Retina (tissue), 1 donor: Measurements from ENCODE around the gene NUAK2.
A peak's percentile ranks its signal among the peaks of the same experiment; 100 is the strongest.
"Not testable (repeated sequence)": the region's sequence is repeated elsewhere in the genome, so short reads cannot be mapped to it uniquely, and the experiment has no call there.

Experiments used
- DNase-seq: peaks from one replicate; pipeline ENCODE4 v3.0.0-alpha.2; 2016

Gene NUAK2

GRCh38 chr1:205321162-205321958 lies at the start of gene NUAK2:
TSS of gene NUAK2 (minus strand) at chr1:205321745. CDS start at chr1:205321628, 117 bp downstream.
- peak; percentile 96 for DNase-seq

GRCh38 chr1:205370780-205371179 lies 49.2 kb upstream of the NUAK2 start:
- DNase-seq = no peak

DNA sequence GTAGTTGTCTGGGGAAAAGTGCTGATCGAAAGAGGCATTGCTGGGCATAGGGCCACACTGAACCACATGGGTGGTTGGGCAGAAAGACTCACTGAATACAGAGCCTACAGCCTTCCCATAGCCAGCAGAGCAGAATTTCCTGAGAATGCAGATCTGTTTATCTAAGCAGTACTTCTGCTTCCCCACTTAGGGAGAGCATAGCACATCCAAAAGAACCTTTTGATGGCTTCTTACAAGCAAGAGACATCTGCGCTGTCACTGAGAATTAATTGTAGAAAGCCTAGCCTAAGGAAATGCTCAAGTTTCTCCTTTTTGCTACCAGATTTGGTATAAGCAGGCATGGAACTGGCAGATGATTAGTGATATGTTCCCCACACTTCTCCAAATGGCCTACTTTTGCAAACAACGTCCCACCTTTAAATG lies 48.2 kb upstream of the NUAK2 start:
- no peak for DNase-seq

- no peak for DNase-seq
Measured at GRCh38 chr1:205368478-205368877, 46.9 kb upstream of the NUAK2 start.

DNA sequence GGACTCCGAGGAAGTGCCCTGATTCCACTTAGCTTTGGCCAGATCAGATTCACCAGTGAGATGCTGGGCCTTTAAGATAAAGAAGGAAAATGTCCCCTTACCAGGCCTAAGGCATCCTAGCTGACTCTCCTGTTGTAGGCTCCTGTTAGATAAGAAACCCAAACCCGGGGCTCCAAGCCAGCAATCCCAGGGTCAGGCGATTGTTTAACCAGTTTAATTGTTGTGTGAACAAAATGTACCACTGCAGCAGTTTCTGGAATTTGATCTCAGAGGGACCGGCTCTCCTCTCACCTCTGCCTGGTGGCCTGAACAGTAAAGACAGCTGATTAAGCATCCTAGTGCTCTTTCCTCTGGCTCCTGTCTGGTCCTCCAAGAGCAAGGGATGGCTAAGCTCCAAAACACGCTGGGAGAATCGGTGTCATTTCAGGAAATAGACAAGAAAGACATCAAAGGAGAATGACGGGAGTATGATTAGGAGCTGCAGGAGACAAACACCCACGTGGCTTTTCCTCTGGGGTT lies 44.5 kb upstream of the NUAK2 start:
- DNase-seq = no peak

DNA sequence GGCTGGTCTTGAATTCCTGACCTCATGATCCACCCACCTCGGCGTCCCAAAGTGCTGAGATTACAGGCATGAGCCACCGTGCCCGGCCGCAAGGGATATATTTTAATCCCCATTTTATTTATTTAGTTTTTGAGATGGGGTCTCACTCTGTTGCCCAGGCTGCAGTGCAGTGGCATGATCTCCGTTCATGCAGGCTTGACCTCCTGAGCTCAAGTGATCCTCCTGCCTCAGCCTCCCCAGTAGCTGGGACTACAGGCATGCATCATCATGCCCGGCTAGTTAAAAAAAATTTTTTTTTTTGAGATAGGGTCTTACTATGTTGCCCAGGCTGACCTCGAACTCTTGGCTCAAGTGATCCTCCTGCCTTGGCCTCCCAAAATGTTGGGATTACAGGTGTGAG lies 43.5 kb upstream of the NUAK2 start:
- not testable (repeated sequence) for DNase-seq

DNA sequence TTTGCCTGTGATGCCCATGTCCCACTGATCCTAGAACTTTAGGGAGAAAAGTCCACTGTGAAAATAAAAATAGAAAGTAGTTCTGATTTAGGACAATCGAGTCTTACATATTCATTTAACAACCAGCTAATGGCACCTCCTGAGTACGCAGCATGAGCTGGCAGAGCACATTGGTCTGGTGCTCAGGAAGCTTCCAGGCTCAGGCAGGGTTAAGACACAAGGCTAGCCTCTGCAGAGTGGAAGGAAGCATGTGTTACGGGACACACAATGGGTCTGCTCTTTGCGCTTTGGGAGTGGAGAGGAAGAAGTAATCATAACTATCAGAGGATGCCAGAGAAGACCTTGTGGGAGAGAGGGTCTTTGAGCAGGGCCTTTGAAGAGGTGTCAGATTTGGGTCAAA lies 39.3 kb upstream of the NUAK2 start:
- no peak for DNase-seq

DNA sequence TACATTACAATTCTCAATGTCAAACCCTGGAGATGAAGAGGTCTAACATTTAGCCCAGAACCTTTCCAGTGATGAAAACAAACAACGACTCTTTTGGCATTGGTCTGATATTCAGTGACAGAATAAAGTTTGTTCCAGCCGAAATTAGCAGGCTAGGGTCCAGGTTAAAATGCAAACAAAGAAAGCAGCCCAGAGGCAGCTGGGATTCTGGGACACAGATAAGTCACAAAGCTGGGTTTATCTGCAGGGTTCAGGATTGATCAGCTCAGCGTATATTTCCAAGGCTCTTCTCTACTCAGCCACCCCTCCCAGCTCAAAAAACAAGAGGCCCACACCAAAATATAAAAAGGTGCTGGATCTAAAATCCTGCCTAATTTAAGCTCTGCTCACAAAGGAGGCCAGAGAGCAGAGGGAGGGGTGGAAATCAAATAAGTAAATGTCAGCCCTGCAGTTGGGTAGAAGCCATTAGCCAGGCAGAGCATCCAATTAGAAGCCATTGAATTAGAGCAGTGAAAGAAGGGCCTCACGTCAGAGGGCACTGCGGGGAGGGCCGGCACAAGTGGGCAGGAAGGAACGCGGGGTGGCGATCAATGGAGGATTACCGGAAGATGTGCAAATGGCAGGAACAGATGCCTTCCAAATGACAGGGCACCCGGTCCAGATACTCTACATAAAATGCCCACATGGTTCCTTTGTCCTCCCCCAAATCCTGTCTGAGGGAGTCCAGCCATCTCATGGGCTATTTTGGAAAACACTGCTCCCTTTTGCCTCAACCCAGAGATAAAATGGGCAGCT lies 38.4 kb upstream of the NUAK2 start:
- DNase-seq = peak; percentile 87

GRCh38 chr1:205358579-205358978 lies 37.0 kb upstream of the NUAK2 start:
- no peak for DNase-seq

DNA sequence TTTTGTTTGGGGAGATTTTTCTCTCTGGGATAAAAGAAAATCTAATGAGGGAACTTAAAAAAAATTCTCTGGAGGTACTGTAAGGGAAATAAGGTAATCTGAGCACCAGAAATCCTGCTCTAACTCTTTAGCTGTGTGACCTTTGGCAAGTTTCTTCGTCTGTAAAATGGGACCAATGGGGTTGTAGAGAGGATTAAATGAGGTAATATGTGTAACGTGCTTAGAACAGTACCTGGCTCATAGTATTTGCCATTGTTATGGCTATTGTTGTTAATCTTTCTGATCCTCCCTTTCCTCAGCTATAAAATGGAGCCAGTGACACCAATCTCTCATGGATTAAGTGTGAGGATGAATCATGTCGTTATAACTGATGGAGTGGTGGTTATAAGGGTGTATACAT lies 36.0 kb upstream of the NUAK2 start:
- DNase-seq = no peak

DNA sequence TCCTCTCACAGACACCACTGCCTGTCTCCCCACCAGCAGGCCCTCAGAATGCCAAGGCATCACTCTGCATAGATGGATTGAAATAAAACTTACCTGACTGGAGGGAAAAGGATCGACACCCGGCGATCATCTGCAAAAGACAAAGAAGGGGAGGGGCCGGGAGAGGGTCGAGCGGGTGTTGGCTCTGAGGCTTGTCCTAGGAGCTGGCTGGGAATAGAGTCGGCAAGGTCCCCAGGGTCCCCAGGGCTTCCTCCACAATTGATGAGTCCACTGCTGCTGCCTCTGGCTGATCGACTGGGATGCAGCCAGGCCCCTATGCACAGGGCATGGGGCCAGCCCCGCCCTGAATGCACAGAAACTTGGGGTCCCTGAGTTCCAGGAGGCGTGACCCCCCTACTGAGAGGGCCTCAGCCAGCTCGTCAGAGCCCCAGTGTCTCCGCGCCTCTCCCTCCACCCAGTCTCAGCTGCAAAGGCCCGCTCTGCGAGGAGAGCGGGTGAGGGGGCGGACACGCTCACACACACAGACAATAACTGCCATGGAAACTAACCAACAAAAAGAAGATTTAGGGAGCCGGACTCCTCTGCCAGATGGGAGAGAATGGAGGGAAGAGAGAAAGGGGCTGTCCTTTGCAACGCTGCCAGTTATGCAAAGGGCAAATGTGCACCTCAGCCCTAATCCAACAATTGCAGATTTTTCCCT lies 35.0 kb upstream of the NUAK2 start, which contains the start of gene KLHDC8A:
TSS of gene KLHDC8A (minus strand) at position 483 of the 700 bp plus-strand sequence. CDS start 13,318 bp downstream, outside the sequence.
- peak; percentile 84 for DNase-seq

DNA sequence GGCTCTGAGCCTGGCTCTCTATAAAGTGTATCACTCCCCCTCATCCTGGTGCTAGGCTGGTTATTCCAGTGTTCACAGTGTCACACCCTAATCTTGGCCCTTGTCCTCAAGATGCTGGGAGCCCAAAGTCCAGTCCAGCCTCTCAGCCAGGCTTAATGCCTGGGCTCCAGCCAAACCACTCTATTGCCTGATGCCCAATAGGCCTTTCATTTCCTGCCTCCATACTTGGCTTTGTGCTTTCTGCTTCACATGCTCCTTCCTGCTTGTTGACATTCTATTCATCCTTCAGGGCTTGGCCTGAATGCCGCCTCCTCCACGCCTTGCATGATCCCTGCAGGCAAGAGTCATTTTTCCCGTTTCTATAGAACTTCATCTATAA lies 33.5 kb upstream of the NUAK2 start:
- DNase-seq = no peak

- DNase-seq = peak; percentile 71
Measured at GRCh38 chr1:205354259-205355074, 32.9 kb upstream of the NUAK2 start.

- no peak for DNase-seq
Measured at GRCh38 chr1:205353612-205354011, 32.1 kb upstream of the NUAK2 start.

GRCh38 chr1:205353191-205353590 lies 31.6 kb upstream of the NUAK2 start:
- DNase-seq = no peak

DNA sequence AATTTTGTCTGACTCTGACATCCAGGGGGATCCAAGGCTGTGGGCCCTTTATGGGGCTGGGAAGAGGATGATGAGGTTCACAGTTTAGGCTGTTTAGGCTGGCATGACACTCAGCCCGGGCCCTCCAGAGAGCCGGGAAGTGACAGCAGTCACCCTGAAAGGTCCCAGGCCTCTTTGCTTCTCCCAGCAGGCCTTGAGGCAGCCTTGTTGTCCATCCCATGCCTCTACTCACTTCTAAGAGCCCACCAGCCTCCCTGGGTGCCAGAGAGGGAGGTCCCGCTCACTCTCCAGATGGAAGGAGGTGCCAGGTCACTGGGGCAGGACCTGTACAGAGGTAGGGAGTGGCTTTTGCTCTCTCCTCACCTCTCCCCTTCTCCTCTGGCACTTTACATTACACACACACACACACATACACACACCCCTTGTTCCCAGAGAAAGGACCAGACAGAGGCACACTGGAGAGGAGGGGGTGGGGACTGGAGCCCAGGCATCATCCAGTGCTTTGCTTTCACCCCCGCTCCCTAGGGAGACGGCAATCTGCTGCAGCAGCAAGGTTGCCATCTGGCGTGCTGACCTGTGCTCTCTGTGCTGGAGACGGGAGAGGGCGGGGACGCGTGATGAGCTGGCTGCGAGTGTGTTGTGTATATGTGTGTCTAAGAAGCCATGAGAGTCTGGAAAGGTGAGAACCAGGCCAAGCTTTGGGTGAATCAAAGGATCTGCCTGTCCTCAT lies 30.6 kb upstream of the NUAK2 start:
- DNase-seq = peak; percentile 79

GRCh38 chr1:205350691-205351141 lies 29.2 kb upstream of the NUAK2 start:
- DNase-seq = peak; percentile 77

DNA sequence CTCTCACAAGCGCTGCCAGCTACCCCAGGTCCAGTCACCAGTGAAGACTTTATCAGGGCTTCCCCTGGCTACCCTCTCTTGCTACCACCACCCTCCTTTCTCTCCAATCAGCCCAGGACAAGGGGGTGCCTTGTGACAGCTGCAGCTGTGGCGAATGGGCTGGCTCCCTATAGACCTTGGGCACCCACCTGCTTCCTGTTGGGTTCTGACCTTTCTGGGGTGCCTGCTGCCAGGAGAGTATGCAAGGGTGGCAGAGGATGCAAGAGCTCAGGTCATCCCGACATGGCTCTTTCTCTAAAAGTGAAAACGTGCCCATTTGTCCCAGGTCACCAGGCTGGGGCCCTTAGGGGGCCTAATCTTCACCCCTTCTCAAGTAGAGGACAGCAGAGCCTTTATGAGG lies 28.6 kb upstream of the NUAK2 start:
- DNase-seq = no peak

DNA sequence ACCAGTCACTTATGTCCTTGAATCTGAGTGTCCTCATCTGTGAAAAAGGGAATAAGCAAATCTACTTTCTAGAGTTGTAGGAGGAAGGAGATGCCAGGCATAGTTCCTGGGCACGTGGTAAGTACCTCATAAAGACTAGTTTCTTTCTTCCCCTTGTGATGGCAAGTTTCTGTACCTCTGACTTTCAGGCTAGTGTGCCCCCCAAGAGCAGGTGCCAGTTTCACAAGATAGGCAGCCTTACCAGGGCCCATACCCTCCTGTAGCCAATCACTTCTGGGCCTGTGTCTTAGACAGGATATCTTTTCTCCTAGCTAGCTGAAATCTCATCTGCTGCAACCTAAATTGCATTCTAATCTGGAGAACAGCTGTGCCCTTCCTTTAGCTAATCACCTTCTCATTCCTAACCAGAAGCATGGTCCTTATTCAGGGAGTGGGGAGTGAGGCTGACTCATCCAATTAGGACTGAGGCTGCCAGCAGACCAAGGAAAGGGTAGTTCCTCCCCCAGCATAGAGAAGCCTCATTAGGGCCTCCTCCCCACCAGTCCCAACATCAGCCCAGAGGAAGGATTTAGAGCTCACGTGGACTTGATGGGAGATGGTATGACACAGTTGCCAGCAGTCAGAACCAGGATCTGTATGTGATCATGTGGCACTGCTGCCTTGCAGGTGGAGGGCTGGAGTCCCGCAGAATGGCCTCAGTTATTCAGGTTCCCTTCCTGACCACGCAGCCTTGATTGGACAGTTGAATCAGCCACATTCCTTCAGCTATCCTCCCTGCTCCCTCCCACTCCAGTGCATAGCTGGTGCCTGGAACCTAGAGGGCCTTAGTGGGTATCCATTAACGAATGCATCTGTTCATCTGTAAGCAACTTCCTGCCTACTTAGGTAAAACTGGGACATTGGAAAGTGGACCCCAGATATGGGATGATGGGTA lies 27.3 kb upstream of the NUAK2 start:
- DNase-seq = peak; percentile 34

- no peak for DNase-seq
Measured at GRCh38 chr1:205346956-205347574, 25.5 kb upstream of the NUAK2 start.
